MM.1S (cell line): ENCODE results near the gene C4orf33.
A peak's percentile ranks its signal among the peaks of the same experiment; 100 is the strongest.

ENCODE experiments used
- DNase-seq: peaks from one replicate; pipeline ENCODE4 v3.0.0-alpha.2; 2015
- H2AFZ ChIP-seq: fragments of 300-600 bp; sonication (generic); 2 replicates; pipeline ENCODE4 v1.6.0; 2016; ENCODE audit warnings: antibody characterized with exemption, low read length
- H3F3A ChIP-seq: fragments of 300-600 bp; sonication (generic); 2 replicates; pipeline ENCODE4 v1.6.1; 2016; ENCODE audit warnings: mild to moderate bottlenecking, antibody characterized with exemption, low read length, moderate library complexity, mixed read lengths; ENCODE audit not compliant: insufficient read depth
- H3K27ac ChIP-seq: fragments of 300-600 bp; sonication (generic); 2 replicates; pipeline ENCODE4 v1.5.1; 2016; ENCODE audit warnings: mild to moderate bottlenecking, low read length
- H3K27me3 ChIP-seq: fragments of 300-600 bp; sonication (generic); replicated peaks from 2 replicates; pipeline ENCODE4 v1.6.0; 2016; ENCODE audit warnings: low read length; ENCODE audit not compliant: insufficient read depth
- H3K36me3 ChIP-seq: fragments of 300-600 bp; sonication (generic); replicated peaks from 2 replicates; pipeline ENCODE4 v1.6.1; 2016; ENCODE audit warnings: mild to moderate bottlenecking, low read length, mixed read lengths; ENCODE audit not compliant: insufficient read depth
- H3K4me1 ChIP-seq: fragments of 300-600 bp; sonication (generic); 2 replicates; pipeline ENCODE4 v1.6.1; 2016; ENCODE audit warnings: low read length, mixed read lengths
- H3K4me2 ChIP-seq: fragments of 300-600 bp; sonication (generic); 2 replicates; pipeline ENCODE4 v1.6.0; 2016; ENCODE audit warnings: low read depth, low read length
- H3K4me3 ChIP-seq: fragments of 300-600 bp; sonication (generic); 2 replicates; pipeline ENCODE4 v1.5.1; 2016; ENCODE audit warnings: low read length, mixed read lengths
- H3K79me2 ChIP-seq: fragments of 300-600 bp; sonication (generic); 2 replicates; pipeline ENCODE4 v1.6.1; 2016; ENCODE audit warnings: mixed run types, low read length, mixed read lengths
- H3K9ac ChIP-seq: fragments of 300-600 bp; sonication (generic); 2 replicates; pipeline ENCODE4 v1.6.1; 2016; ENCODE audit warnings: low read length, mixed read lengths
- H3K9me2 ChIP-seq: fragments of 300-600 bp; sonication (generic); replicated peaks from 2 replicates; pipeline ENCODE4 v1.6.1; 2016; ENCODE audit warnings: mild to moderate bottlenecking, low read length, mixed read lengths; ENCODE audit not compliant: insufficient read depth
- H3K9me3 ChIP-seq: fragments of 300-600 bp; sonication (generic); replicated peaks from 2 replicates; pipeline ENCODE4 v1.6.1; 2016; ENCODE audit warnings: mild to moderate bottlenecking, low read length, mixed read lengths; ENCODE audit not compliant: insufficient read depth
- H4K20me1 ChIP-seq: fragments of 300-600 bp; sonication (generic); 2 replicates; pipeline ENCODE4 v1.6.1; 2016; ENCODE audit warnings: mild to moderate bottlenecking, low read length, moderate library complexity, mixed read lengths; ENCODE audit not compliant: insufficient read depth
- EZH2 ChIP-seq: fragments of 300-600 bp; sonication (generic); optimal IDR thresholded peaks from 2 replicates; pipeline ENCODE3; 2017; ENCODE audit warnings: low read depth, mild to moderate bottlenecking, antibody characterized with exemption, low read length, mixed read lengths
- EZH2phosphoT487 ChIP-seq: fragments of 300-600 bp; sonication (generic); IDR thresholded peaks from 2 replicates; pipeline ENCODE4 v1.6.1; 2018; ENCODE audit warnings: antibody characterized with exemption, low read length
- TF ChIP-seq, protein P1 (sequence below): fragments of 300-600 bp; sonication (generic); IDR thresholded peaks from 2 replicates; pipeline ENCODE4 v1.5.1; 2016; ENCODE audit warnings: antibody characterized with exemption, low read length, mixed read lengths

The C4orf33 gene

GRCh38 chr4:129144755-129145206, 48.8 kb downstream of the C4orf33 start:
- H3K4me2 ChIP-seq, result no peak overlapping the region
- no peaks in the 10 kb centered on the region for H3K27me3 ChIP-seq
- H3K79me2 ChIP-seq, result no peaks in the 10 kb centered on the region
- H3F3A ChIP-seq, result no peaks in the 10 kb centered on the region
- H3K9ac ChIP-seq, result no peak overlapping the region
- no peaks in the 10 kb centered on the region for H3K9me3 ChIP-seq
- no peak for TF ChIP-seq EZH2phosphoT487
- no peaks in the 10 kb centered on the region for H4K20me1 ChIP-seq
- no peaks in the 10 kb centered on the region for H3K36me3 ChIP-seq
- DNase-seq, result no peak
- no peaks in the 10 kb centered on the region for H3K4me1 ChIP-seq
- H2AFZ ChIP-seq, result no peak overlapping the region
- no peaks in the 10 kb centered on the region for H3K9me2 ChIP-seq
- no peak overlapping the region for H3K27ac ChIP-seq
- no peak overlapping the region for H3K4me3 ChIP-seq

DNA sequence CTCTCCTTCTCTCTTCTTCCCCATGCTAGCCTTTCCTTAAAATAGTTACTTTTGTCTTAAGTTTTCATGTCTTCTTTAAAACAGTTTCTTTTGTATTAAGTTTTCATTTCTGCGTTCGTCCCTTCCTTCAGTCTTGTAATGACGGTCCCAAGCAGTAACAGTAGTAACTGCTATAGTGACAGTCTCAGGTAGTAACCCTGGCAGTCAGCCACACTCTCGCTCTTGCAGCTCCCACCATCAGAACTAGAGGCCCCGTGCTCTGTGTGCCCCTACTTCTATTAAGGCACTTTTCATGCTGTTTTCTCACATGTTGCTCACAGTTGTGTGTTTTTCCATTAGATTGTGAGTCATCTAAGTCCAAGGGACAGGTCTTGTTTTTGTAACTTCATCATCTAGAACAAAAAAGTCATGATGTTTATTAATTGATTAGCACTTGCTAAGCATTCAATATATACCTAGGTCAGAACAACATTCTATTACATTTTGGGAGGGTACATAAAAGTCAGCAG, 49.3 kb downstream of the C4orf33 start:
- no peak overlapping the region for H3K9ac ChIP-seq
- H3K4me3 ChIP-seq, result no peak overlapping the region
- no peaks in the 10 kb centered on the region for H4K20me1 ChIP-seq
- no peaks in the 10 kb centered on the region for H3K9me3 ChIP-seq
- no peak overlapping the region for H3K4me2 ChIP-seq
- H3K36me3 ChIP-seq, result no peaks in the 10 kb centered on the region
- no peaks in the 10 kb centered on the region for H3F3A ChIP-seq
- H2AFZ ChIP-seq, result no peak overlapping the region
- no peak for DNase-seq
- no peak overlapping the region for H3K27ac ChIP-seq
- H3K27me3 ChIP-seq, result no peaks in the 10 kb centered on the region
- H3K79me2 ChIP-seq, result no peaks in the 10 kb centered on the region
- H3K9me2 ChIP-seq, result no peaks in the 10 kb centered on the region
- H3K4me1 ChIP-seq, result no peaks in the 10 kb centered on the region
- TF ChIP-seq, protein P1, sequence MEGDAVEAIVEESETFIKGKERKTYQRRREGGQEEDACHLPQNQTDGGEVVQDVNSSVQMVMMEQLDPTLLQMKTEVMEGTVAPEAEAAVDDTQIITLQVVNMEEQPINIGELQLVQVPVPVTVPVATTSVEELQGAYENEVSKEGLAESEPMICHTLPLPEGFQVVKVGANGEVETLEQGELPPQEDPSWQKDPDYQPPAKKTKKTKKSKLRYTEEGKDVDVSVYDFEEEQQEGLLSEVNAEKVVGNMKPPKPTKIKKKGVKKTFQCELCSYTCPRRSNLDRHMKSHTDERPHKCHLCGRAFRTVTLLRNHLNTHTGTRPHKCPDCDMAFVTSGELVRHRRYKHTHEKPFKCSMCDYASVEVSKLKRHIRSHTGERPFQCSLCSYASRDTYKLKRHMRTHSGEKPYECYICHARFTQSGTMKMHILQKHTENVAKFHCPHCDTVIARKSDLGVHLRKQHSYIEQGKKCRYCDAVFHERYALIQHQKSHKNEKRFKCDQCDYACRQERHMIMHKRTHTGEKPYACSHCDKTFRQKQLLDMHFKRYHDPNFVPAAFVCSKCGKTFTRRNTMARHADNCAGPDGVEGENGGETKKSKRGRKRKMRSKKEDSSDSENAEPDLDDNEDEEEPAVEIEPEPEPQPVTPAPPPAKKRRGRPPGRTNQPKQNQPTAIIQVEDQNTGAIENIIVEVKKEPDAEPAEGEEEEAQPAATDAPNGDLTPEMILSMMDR, result no peak
- TF ChIP-seq EZH2 (no peak), EZH2phosphoT487 (no peak)

DNA sequence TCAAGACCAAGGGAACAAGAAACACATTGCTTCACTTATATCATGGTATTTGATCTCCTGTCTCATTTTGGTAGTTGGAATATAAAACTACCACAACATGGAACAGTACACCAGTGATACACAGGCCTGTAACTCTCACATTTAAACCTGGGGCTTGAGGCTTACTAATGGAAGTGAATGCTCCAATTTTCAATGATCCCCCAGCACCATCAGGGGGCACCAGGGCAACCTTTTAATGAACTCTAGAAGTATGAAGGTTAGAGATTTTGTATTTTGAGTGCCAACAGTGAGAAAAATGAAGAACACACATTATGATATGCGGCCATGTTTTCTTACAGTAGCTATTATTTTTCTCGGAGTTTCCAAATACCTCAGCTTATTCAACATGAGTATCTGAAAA, 50.7 kb downstream of the C4orf33 start:
- Histone ChIP-seq H3K4me2 (no peak overlapping the region), H3K9ac (no peak overlapping the region), H3K36me3 (no peaks in the 10 kb centered on the region), H3K9me3 (no peaks in the 10 kb centered on the region), H4K20me1 (no peaks in the 10 kb centered on the region), H2AFZ (no peak overlapping the region), H3K27me3 (no peaks in the 10 kb centered on the region), H3F3A (no peaks in the 10 kb centered on the region), H3K4me3 (no peak overlapping the region), H3K9me2 (no peaks in the 10 kb centered on the region), H3K79me2 (no peaks in the 10 kb centered on the region), H3K4me1 (no peaks in the 10 kb centered on the region), H3K27ac (no peak overlapping the region)
- no peak for TF ChIP-seq EZH2
- TF ChIP-seq EZH2phosphoT487, result no peak
- TF ChIP-seq, protein P1, result peak; percentile 6; the same call in 1 of the 2 replicates
- DNase-seq, result no peak

DNA sequence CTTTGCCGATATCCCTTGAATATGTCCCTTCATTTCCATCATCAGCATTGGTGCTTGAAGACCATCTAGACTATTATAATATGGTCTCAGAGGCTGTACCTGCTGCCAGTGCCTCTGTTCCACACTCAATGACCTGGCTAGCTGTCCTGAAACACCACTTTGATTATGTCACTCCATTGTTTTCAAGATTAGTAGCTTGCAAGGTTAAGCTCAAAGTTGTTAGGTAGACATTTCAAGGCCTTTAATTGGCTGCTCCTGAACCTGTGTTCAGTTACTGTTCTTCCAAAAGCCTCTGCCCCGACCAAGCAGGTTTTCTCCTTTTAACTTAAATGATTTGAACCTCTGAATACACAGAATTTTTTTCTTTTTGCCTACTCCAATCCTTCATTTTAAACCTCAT, 52.9 kb downstream of the C4orf33 start:
- TF ChIP-seq EZH2phosphoT487, result no peak
- TF ChIP-seq, protein P1, result no peak
- no peak for TF ChIP-seq EZH2
- Histone ChIP-seq H3K9me3 (no peaks in the 10 kb centered on the region), H3K4me2 (no peak overlapping the region), H4K20me1 (no peaks in the 10 kb centered on the region), H3K9ac (no peak overlapping the region), H3F3A (no peaks in the 10 kb centered on the region), H3K4me1 (no peaks in the 10 kb centered on the region), H2AFZ (no peak overlapping the region), H3K36me3 (no peaks in the 10 kb centered on the region), H3K79me2 (no peaks in the 10 kb centered on the region), H3K9me2 (no peaks in the 10 kb centered on the region), H3K27ac (no peak overlapping the region), H3K27me3 (no peaks in the 10 kb centered on the region), H3K4me3 (no peak overlapping the region)
- no peak for DNase-seq
